Measurements from ENCODE around the gene MAPK4.
"Not testable (repeated sequence)": the region's sequence is repeated elsewhere in the genome, so short reads cannot be mapped to it uniquely, and the experiment has no call there.

Gene MAPK4

DNA sequence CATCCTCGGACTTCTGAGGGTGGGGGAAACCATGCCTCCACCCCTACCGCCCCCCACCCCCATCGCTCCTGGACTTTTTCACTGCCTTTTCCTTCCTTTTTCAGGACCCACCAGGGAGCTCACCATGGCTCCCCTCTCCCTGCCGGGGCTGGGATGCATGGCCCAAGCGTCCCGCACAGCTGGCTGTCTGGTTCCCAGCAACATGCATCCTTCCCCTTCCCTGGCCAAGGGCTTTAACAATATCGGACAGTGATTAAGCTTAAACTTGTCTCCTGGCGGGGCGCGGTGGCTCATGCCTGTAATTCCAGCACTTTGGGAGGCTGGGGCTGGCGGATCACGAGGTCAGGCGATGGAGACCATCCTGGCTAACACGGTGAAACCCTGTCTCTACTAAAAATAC lies 215.8 kb downstream of the MAPK4 start:
- no peak for DNase-seq

DNA sequence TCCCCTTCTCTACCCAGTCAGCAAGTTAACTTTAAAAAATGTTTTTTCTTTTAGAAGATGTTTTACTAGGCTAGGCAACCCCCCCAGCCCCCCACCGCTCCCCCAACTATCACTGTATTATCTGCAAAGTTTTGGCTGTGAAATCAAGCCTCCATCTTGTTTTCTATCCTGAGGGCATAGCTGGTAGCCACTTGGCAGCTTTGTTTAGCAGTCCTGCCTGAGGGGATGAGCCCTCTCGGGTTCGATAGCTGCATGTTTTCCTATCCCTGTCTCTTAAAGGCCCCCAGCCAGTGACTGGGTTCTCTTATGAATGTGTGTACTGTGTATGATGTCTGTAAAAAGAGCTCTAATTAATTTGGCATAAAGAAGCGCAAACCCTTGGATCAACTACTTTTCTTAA lies 216.5 kb downstream of the MAPK4 start:
- no peak for DNase-seq

DNA sequence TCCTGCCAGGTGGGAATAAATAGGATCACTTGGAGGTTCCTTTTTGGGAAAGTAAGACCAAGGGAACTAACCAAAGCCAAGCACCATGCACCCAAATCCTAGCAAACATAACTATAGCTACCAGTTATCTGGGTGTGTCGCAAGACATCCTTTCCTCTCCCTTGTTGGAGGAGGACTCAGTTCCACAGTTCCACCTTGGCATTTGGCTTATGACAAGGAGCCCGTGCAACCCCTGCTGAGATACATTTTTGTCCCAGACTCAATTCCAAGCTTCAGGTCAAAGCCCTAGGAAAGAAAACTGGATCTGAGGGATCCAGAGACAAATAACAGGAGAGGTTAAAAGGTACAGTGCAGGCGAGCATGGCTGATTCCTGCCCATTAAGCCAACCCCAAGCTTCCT lies 219.1 kb downstream of the MAPK4 start:
- not testable (repeated sequence) for DNase-seq
